Measurements from ENCODE around the gene PLXNA4. TPM values are rescaled to one million over a fixed set of nuclear protein-coding genes. Genes with fewer than 3 reads are reported as not detected.
A peak's percentile ranks its signal among the peaks of the same experiment; 100 is the strongest.

The PLXNA4 gene
- total RNA-seq, 1 experiment from 2014 or later: not detected

DNA sequence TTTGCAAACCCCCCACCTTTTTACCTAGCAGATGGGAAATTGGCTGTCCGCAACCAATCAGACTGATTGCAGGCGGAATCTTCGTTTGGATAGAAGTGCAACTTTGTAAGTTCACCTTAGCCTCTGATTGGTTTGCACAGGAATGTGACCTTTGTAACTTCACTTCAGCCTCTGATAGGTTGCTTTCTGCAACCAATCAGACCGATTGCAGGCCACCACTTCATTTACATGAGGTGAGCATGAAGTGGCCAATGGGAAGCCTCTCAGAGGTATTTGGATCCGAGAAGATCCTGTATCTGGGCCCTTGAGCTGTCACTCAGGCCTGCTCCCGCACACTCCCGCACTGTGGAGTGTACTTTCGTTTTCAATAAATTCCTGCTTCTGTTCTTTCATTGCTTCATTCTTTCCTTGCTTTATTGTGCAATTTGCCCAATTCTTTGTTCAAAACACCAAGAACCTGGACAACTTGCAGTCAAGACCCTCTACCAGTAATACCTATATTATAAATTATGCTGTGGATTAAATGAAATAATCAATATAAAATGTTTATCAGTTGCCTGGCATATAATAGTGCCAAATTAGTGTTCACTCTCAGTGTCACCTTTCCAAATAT lies 491.4 kb downstream of the PLXNA4 start:
- no peaks in the 10 kb centered on the region for H3K79me2 ChIP-seq (ENCODE audit: insufficient read depth, low read length)
- no peak overlapping the region for H3K9ac ChIP-seq (ENCODE audit: low read length)
- H3K27ac ChIP-seq (ENCODE audit: low read depth, low read length): no peak overlapping the region
- CTCF ChIA-PET: no interaction called here
- no peaks in the 10 kb centered on the region for H3K9me2 ChIP-seq (ENCODE audit: insufficient read depth)
- peak; percentile 93 for ATAC-seq
- intact Hi-C loops (cut with micrococcal nuclease): loop anchor here (5.0 kb wide), 1 partner anchor 48 kb away; no protein-coding TSS in a partner anchor
- no peaks in the 10 kb centered on the region for H4K20me1 ChIP-seq (ENCODE audit: insufficient read depth)
- H2AFZ ChIP-seq (ENCODE audit: low read depth, low read length, poor library complexity, severe bottlenecking): no peak overlapping the region
- H3K27me3 ChIP-seq (ENCODE audit: insufficient read depth, low read length): peaks cover 29% of the 10 kb centered on the region
- no TSS peak for BruUV-seq (replicated peaks)
- H3K9me3 ChIP-seq (ENCODE audit: control insufficient read depth in 1 of 2, insufficient read depth in 1 of 2, low read depth in 1 of 2, low read length in 2 of 2): no peaks in the 10 kb centered on the region
- peak overlapping the region; percentile 21; the same call in 1 of the 2 replicates for H3K4me2 ChIP-seq (ENCODE audit: low read length)
- RAD21 ChIA-PET (ENCODE audit: low non-redundant PET in 1 of 2, low total read pairs in 2 of 2, uncharacterized antibody in 2 of 2, unreplicated experiment in 2 of 2): no interaction called here
- no peaks in the 10 kb centered on the region for H3K36me3 ChIP-seq (ENCODE audit: control insufficient read depth in 1 of 2, insufficient read depth in 2 of 2, low read length in 2 of 2)
- H3K4me3 ChIP-seq (replicated peaks in 1 of 2; ENCODE audit: low read depth in 1 of 2, low read length in 2 of 2): no peak overlapping the region
- POLR2A ChIA-PET: no interaction called here
- no peaks in the 10 kb centered on the region for H3K4me1 ChIP-seq (ENCODE audit: control insufficient read depth in 1 of 2, insufficient read depth in 2 of 2, low read length in 2 of 2)
- DNase-seq (ENCODE audit: low read depth, low spot score): peak; percentile 19
- no peak for TF ChIP-seq ZFX (IDR thresholded peaks at IDR 0.05)
- no peak for TF ChIP-seq SP1 (IDR thresholded peaks at IDR 0.05; ENCODE audit: low read depth)
- TF ChIP-seq CBX3 (IDR thresholded peaks at IDR 0.05; ENCODE audit: low read depth): no peak
- no peak for TF ChIP-seq YY1 (IDR thresholded peaks at IDR 0.05; ENCODE audit: extremely low read depth, insufficient replicate concordance, low read depth, low read length)
- TF ChIP-seq ELF1 (IDR thresholded peaks at IDR 0.05; ENCODE audit: borderline replicate concordance, low read depth): no peak
- no peak for TF ChIP-seq EGR1 (IDR thresholded peaks at IDR 0.05; ENCODE audit: low read depth)
- TF ChIP-seq, protein P1, sequence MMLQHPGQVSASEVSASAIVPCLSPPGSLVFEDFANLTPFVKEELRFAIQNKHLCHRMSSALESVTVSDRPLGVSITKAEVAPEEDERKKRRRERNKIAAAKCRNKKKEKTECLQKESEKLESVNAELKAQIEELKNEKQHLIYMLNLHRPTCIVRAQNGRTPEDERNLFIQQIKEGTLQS (IDR thresholded peaks at IDR 0.05): no peak

DNA sequence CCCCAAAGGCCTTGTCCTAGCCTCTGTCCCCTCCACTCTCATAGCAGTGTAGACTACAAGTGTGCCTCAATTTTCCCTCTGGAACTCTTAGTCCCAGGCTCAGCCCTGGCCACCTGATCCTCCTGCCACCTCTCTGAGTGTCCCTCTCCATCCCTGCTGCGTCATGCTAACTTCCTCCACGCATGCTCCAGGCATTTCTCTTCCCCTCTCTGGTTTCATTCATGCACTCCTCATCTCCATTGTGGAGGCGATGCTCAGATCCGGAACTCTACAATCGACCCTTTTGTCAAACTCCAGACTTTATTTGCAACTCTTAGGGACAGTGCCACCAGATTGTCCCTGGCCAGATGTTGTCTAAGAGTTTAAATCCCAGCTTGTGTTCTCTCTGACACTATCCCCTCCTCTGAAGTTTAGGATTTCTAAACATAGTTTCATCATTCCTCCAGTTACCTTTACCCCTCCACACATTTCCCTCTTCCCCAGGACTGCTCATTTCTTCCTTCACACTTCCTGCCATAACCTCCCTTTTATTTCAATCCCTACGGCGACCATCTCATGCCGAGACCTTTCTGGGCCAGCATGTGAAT lies 492.6 kb downstream of the PLXNA4 start:
- no peaks in the 10 kb centered on the region for H3K9me3 ChIP-seq (ENCODE audit: control insufficient read depth in 1 of 2, insufficient read depth in 1 of 2, low read depth in 1 of 2, low read length in 2 of 2)
- H3K4me1 ChIP-seq (ENCODE audit: control insufficient read depth in 1 of 2, insufficient read depth in 2 of 2, low read length in 2 of 2): no peaks in the 10 kb centered on the region
- intact Hi-C loops (cut with micrococcal nuclease): no loop called here
- DNase-seq (ENCODE audit: low read depth, low spot score) (no peak), ATAC-seq (no peak)
- H2AFZ ChIP-seq (ENCODE audit: low read depth, low read length, poor library complexity, severe bottlenecking): no peak overlapping the region
- ChIA-PET RAD21 (ENCODE audit: low non-redundant PET in 1 of 2, low total read pairs in 2 of 2, uncharacterized antibody in 2 of 2, unreplicated experiment in 2 of 2) (no interaction called here), POLR2A (no interaction called here), CTCF (no interaction called here)
- no peak overlapping the region for H3K27ac ChIP-seq (ENCODE audit: low read depth, low read length)
- no peak overlapping the region for H3K9ac ChIP-seq (ENCODE audit: low read length)
- no peaks in the 10 kb centered on the region for H3K79me2 ChIP-seq (ENCODE audit: insufficient read depth, low read length)
- H3K36me3 ChIP-seq (ENCODE audit: control insufficient read depth in 1 of 2, insufficient read depth in 2 of 2, low read length in 2 of 2): no peaks in the 10 kb centered on the region
- TF ChIP-seq EZH2 (IDR thresholded peaks at IDR 0.05) (no peak), TCF7L2 (IDR thresholded peaks at IDR 0.05; ENCODE audit: borderline replicate concordance, extremely low read depth, insufficient read depth, insufficient read length) (no peak), CBX3 (IDR thresholded peaks at IDR 0.05; ENCODE audit: low read depth) (no peak), YY1 (IDR thresholded peaks at IDR 0.05; ENCODE audit: extremely low read depth, insufficient replicate concordance, low read depth, low read length) (no peak), FOSL1 (IDR thresholded peaks at IDR 0.05; ENCODE audit: low read depth) (no peak), POLR2A (IDR thresholded peaks at IDR 0.05; ENCODE audit: borderline replicate concordance, extremely low read depth, insufficient read depth, insufficient read length) (no peak)
- TF ChIP-seq, protein P2, sequence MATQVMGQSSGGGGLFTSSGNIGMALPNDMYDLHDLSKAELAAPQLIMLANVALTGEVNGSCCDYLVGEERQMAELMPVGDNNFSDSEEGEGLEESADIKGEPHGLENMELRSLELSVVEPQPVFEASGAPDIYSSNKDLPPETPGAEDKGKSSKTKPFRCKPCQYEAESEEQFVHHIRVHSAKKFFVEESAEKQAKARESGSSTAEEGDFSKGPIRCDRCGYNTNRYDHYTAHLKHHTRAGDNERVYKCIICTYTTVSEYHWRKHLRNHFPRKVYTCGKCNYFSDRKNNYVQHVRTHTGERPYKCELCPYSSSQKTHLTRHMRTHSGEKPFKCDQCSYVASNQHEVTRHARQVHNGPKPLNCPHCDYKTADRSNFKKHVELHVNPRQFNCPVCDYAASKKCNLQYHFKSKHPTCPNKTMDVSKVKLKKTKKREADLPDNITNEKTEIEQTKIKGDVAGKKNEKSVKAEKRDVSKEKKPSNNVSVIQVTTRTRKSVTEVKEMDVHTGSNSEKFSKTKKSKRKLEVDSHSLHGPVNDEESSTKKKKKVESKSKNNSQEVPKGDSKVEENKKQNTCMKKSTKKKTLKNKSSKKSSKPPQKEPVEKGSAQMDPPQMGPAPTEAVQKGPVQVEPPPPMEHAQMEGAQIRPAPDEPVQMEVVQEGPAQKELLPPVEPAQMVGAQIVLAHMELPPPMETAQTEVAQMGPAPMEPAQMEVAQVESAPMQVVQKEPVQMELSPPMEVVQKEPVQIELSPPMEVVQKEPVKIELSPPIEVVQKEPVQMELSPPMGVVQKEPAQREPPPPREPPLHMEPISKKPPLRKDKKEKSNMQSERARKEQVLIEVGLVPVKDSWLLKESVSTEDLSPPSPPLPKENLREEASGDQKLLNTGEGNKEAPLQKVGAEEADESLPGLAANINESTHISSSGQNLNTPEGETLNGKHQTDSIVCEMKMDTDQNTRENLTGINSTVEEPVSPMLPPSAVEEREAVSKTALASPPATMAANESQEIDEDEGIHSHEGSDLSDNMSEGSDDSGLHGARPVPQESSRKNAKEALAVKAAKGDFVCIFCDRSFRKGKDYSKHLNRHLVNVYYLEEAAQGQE (IDR thresholded peaks at IDR 0.05; ENCODE audit: low read depth): no peak
- TF ChIP-seq, protein P3, sequence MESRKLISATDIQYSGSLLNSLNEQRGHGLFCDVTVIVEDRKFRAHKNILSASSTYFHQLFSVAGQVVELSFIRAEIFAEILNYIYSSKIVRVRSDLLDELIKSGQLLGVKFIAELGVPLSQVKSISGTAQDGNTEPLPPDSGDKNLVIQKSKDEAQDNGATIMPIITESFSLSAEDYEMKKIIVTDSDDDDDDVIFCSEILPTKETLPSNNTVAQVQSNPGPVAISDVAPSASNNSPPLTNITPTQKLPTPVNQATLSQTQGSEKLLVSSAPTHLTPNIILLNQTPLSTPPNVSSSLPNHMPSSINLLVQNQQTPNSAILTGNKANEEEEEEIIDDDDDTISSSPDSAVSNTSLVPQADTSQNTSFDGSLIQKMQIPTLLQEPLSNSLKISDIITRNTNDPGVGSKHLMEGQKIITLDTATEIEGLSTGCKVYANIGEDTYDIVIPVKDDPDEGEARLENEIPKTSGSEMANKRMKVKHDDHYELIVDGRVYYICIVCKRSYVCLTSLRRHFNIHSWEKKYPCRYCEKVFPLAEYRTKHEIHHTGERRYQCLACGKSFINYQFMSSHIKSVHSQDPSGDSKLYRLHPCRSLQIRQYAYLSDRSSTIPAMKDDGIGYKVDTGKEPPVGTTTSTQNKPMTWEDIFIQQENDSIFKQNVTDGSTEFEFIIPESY (IDR thresholded peaks at IDR 0.05; ENCODE audit: extremely low read depth, insufficient replicate concordance, low read length): no peak
- peaks cover 36% of the 10 kb centered on the region for H3K27me3 ChIP-seq (ENCODE audit: insufficient read depth, low read length)
- no peaks in the 10 kb centered on the region for H3K9me2 ChIP-seq (ENCODE audit: insufficient read depth)
- no peak overlapping the region for H3K4me3 ChIP-seq (replicated peaks in 1 of 2; ENCODE audit: low read depth in 1 of 2, low read length in 2 of 2)
- no peak overlapping the region for H3K4me2 ChIP-seq (ENCODE audit: low read length)
- H4K20me1 ChIP-seq (ENCODE audit: insufficient read depth): no peaks in the 10 kb centered on the region
- no TSS peak for BruUV-seq (replicated peaks)
